SH-SY5Y (cell line): ENCODE data around the gene SMIM14.

Source experiments
- GATA2 ChIP-seq: IDR thresholded peaks from 2 replicates; pipeline ENCODE4 v1.6.1; 2011; ENCODE audit warnings: mild to moderate bottlenecking, low read depth, low read length
- GATA3 ChIP-seq: IDR thresholded peaks from 2 replicates; pipeline ENCODE4 v1.6.1; 2011; ENCODE audit warnings: low read depth, mild to moderate bottlenecking, low read length, moderate library complexity

DNA sequence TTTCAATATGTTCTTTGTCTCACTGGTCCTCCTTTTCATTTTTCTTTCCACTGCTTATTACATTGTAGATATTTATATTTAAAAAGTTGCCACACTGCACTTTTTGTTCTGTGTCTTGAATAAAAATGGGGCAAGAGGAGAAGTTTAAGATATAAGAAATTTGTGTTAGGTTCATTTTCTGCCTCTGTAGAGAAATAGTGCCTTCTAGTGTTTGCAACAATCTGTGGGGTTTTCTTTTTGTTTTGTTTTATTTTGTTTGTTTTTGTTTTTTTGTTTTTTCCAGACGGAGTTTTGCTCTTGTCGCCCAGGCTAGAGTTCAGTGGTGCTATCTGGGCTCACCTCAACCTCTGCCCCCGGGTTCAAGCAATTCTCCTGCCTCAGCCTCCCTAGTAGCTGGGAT is 20.1 kb upstream of the SMIM14 start:
- TF ChIP-seq GATA3 (no peak), GATA2 (no peak)
